Tibial artery (tissue), 4 donors: ENCODE data around the gene ZNF518B.

Experiments
- DNase-seq, 2 donors: peaks; one replicate each; pipeline ENCODE4 v3.0.0-alpha.2; 2019
- H3K27ac ChIP-seq, 2 donors: fragments of 200-600 bp; sonication (generic) in 1 of 2; 1 replicate in 1 of 2; 2 replicates in 1 of 2; pipeline ENCODE4 v1.5.1; 2018 to 2019; ENCODE audit warnings: mild to moderate bottlenecking in 1 of 2
- H3K27me3 ChIP-seq, 2 donors: fragments of 200-600 bp; sonication (generic) in 1 of 2; one replicate each; pipeline versions ENCODE4 v1.5.1 to v1.6.0; 2016 to 2019
- H3K36me3 ChIP-seq, 3 donors: fragments of 200-600 bp; sonication (generic) in 2 of 3; one replicate each; pipeline ENCODE4 v1.5.1; 2016 to 2019; ENCODE audit warnings: mild to moderate bottlenecking in 2 of 3
- H3K4me1 ChIP-seq, 4 donors: fragments of 200-600 bp; sonication (generic) in 2 of 4; 1 replicate in 3 of 4; 2 replicates in 1 of 4; pipeline ENCODE4 v1.5.1; 2016 to 2019
- H3K4me3 ChIP-seq, 2 donors: fragments of 200-600 bp; sonication (generic) in 1 of 2; 1 replicate in 1 of 2; 2 replicates in 1 of 2; pipeline ENCODE4 v1.5.1; 2018 to 2019; ENCODE audit warnings: mild to moderate bottlenecking in 2 of 2
- H3K9me3 ChIP-seq, 3 donors: fragments of 200-600 bp; sonication (generic) in 1 of 3; one replicate each; pipeline ENCODE4 v1.5.1; 2016 to 2019
- CTCF ChIP-seq, 2 experiments: fragments of 200-600 bp in 1 of 2; fragments of 450-650 bp in 1 of 2; IDR thresholded peaks; one replicate each; pipeline ENCODE4 v1.5.1; 2017 to 2019; ENCODE audit warnings: antibody characterized with exemption in 2 of 2, mild to moderate bottlenecking in 1 of 2, moderate library complexity in 1 of 2
- intact Hi-C: fragments of 100-400 bp; cut with DNase I; formaldehyde crosslinking; loops from one replicate; pipeline ENCODE4 v1.15.0; 2023; ENCODE audit warnings: low total_unique reads

The ZNF518B gene

GRCh38 chr4:10416441-10416840 lies 40.8 kb downstream of the ZNF518B start:
- Histone ChIP-seq H3K27ac (no peak overlapping the region), H3K9me3 (no peaks in the 10 kb centered on the region), H3K36me3 (no peaks in the 10 kb centered on the region), H3K4me3 (no peak overlapping the region), H3K27me3 (no peaks in the 10 kb centered on the region), H3K4me1 (no peaks in the 10 kb centered on the region)
- intact Hi-C loops, result no loop called here
- no peak for TF ChIP-seq CTCF (IDR thresholded peaks at IDR 0.05)
- DNase-seq, result no peak

- intact Hi-C loops, result no loop called here
- H3K36me3 ChIP-seq, result no peaks in the 10 kb centered on the region
- no peaks in the 10 kb centered on the region for H3K9me3 ChIP-seq
- no peaks in the 10 kb centered on the region for H3K27me3 ChIP-seq
- H3K4me1 ChIP-seq, result no peaks in the 10 kb centered on the region
- no peak for DNase-seq
- H3K27ac ChIP-seq, result no peak overlapping the region
- no peak overlapping the region for H3K4me3 ChIP-seq
- TF ChIP-seq CTCF (IDR thresholded peaks at IDR 0.05), result no peak
Observed at GRCh38 chr4:10413177-10413576, 44.0 kb downstream of the ZNF518B start.

- no peaks in the 10 kb centered on the region for H3K4me1 ChIP-seq
- no peak overlapping the region for H3K4me3 ChIP-seq
- H3K9me3 ChIP-seq, result no peaks in the 10 kb centered on the region
- H3K36me3 ChIP-seq, result no peaks in the 10 kb centered on the region
- TF ChIP-seq CTCF (IDR thresholded peaks at IDR 0.05), result no peak
- intact Hi-C loops, result no loop called here
- DNase-seq, result no peak
- no peaks in the 10 kb centered on the region for H3K27me3 ChIP-seq
- H3K27ac ChIP-seq, result no peak overlapping the region
Observed at GRCh38 chr4:10405672-10406071, 51.6 kb downstream of the ZNF518B start.

- TF ChIP-seq CTCF (IDR thresholded peaks at IDR 0.05), result peak; percentile 43 to 61
- Histone ChIP-seq H3K27me3 (no peaks in the 10 kb centered on the region), H3K9me3 (no peaks in the 10 kb centered on the region), H3K4me3 (no peak overlapping the region), H3K27ac (no peak overlapping the region), H3K4me1 (no peaks in the 10 kb centered on the region), H3K36me3 (no peaks in the 10 kb centered on the region)
- intact Hi-C loops, result loop anchor here (2.0 kb wide), 1 partner anchor 237 kb away; no protein-coding TSS in a partner anchor
- no peak for DNase-seq
Observed at GRCh38 chr4:10403633-10404445, 53.4 kb downstream of the ZNF518B start.

GRCh38 chr4:10395971-10396580 lies 61.1 kb downstream of the ZNF518B start:
- TF ChIP-seq CTCF (IDR thresholded peaks at IDR 0.05), result no peak
- Histone ChIP-seq H3K27ac (no peak overlapping the region), H3K36me3 (no peaks in the 10 kb centered on the region), H3K4me3 (no peak overlapping the region), H3K4me1 (no peaks in the 10 kb centered on the region), H3K9me3 (no peaks in the 10 kb centered on the region), H3K27me3 (no peaks in the 10 kb centered on the region)
- DNase-seq, result no peak
- intact Hi-C loops, result no loop called here
